Adrenal gland (tissue), 12 donors: ENCODE measurements around the gene ARID4B. TPM values are rescaled to one million over a fixed set of nuclear protein-coding genes. Genes with fewer than 3 reads are reported as not detected.

ENCODE experiments used
- DNase-seq, 7 donors: peaks; one replicate each; pipeline ENCODE4 v3.0.0-alpha.2; 2019 to 2020
- H3K27ac ChIP-seq, 5 donors: fragments of 200-600 bp; sonication (generic) in 4 of 5; 1 replicate in 3 of 5; 2 replicates in 2 of 5; pipeline versions ENCODE4 v1.5.1 to v1.8.0; 2016 to 2020; ENCODE audit warnings: mild to moderate bottlenecking in 1 of 5
- H3K27me3 ChIP-seq: fragments of 200-600 bp; 2 replicates; pipeline ENCODE4 v1.8.0; 2021
- H3K36me3 ChIP-seq, 2 donors: fragments of 200-600 bp; replicated peaks in 1 of 2; 1 replicate in 1 of 2; 2 replicates in 1 of 2; pipeline versions ENCODE4 v1.5.1 to v1.8.0; 2018 to 2022
- H3K4me1 ChIP-seq, 2 donors: fragments of 200-600 bp; replicated peaks in 1 of 2; 1 replicate in 1 of 2; 2 replicates in 1 of 2; pipeline versions ENCODE4 v1.5.1 to v1.8.0; 2018 to 2021
- H3K4me3 ChIP-seq, 4 donors: fragments of 200-600 bp; sonication (generic) in 3 of 4; one replicate each; pipeline ENCODE4 v1.5.1; 2016 to 2018
- H3K9me3 ChIP-seq, 3 donors: fragments of 200-600 bp; sonication (generic) in 1 of 3; replicated peaks in 1 of 3; 1 replicate in 2 of 3; 2 replicates in 1 of 3; pipeline versions ENCODE4 v1.5.1 to v1.8.0; 2016 to 2021
- CTCF ChIP-seq, 6 experiments: fragments of 450-650 bp in 4 of 6; fragments of 200-600 bp in 2 of 6; sonication (generic) in 1 of 6; IDR thresholded peaks; 1 replicate in 5 of 6; 2 replicates in 1 of 6; pipeline versions ENCODE4 v1.5.1 to v1.8.0; 2016 to 2021; ENCODE audit warnings: antibody characterized with exemption in 6 of 6, mild to moderate bottlenecking in 2 of 6, moderate library complexity in 1 of 6
- POLR2A ChIP-seq, 2 donors: fragments of 450-650 bp; IDR thresholded peaks; one replicate each; pipeline ENCODE4 v1.6.1; 2017; ENCODE audit warnings: antibody characterized with exemption in 2 of 2, mild to moderate bottlenecking in 2 of 2, moderate library complexity in 1 of 2
- WGBS, 4 donors: extraction: QIAGEN DNeasy Blood & Tissue Kit in 2 of 4; methylation state at CpG; one replicate each; pipeline versions ENCODE4 v1.1.5 to v1.1.7; 2013 to 2017; 5-methylcytosine and 5-hydroxymethylcytosine counted together
- intact Hi-C, 2 donors: fragments of 100-400 bp; cut with DNase I; formaldehyde crosslinking; loops; one replicate each; pipeline versions ENCODE4 v1.14.1 to v1.15.0; 2022 to 2023
- polyA plus RNA-seq, 3 donors: library from polyadenylated mRNA; stranded (reverse); fragments of 200-250 nt in 2 of 3; fragments of 350-450 nt in 1 of 3; fragmentation: Illumina TruSeq in 1 of 3; extraction: RNeasy Lipid Tissue Mini Kit (QIAGEN cat#74804) in 1 of 3; gene quantifications; one replicate each; pipeline ENCODE4 v1.2.3, GENCODE V29; 2013 to 2014
- total RNA-seq, 9 donors: library from RNA; depleted of rRNA in 4 of 9; stranded (reverse); fragments of >200 nt in 4 of 9; fragments of 120-200 nt in 1 of 9; fragmentation: NEBNext Ultra II Directional in 1 of 9; extraction: Animal tissue kit (Norgen Biotek cat#: 25700) in 1 of 9; gene quantifications; one replicate each; pipeline versions ENCODE4 v1.1.0 to v1.2.4, GENCODE V29; 2013 to 2023
- donor health status: healthy with polysubstance abuse.
- donor health status: Bipolar disorder and iron deficiency.
- donor health status: DM: yes; HTN: yes; CAD: no.
- donor health status: DM: no; HTN: no; CAD: no.
- donor health status: DM: no; HTN: no; CAD: no.
- donor health status: DM: yes; HTN: yes; CAD: no.

The ARID4B gene
- total and polyA plus RNA-seq, 12 donors: 12.4 to 44.0 (median 28.1) TPM

GRCh38 chr1:235244974-235245592, 82.9 kb downstream of the ARID4B start:
- H3K9me3 ChIP-seq: no peaks in the 10 kb centered on the region
- DNase-seq: no peak
- WGBS, 4 donors: 85 to 93% (median 87%) methylated on average over 9 of the region's 9 CpGs

GRCh38 chr1:235240960-235241359, 87.0 kb downstream of the ARID4B start:
- Histone ChIP-seq H3K36me3 (peaks cover 0 to 23% of the 10 kb centered on the region in 2 donors), H3K4me3 (no peak overlapping the region), H3K9me3 (no peaks in the 10 kb centered on the region), H3K27me3 (no peaks in the 10 kb centered on the region), H3K4me1 (peaks cover 0 to 3% of the 10 kb centered on the region in 2 donors), H3K27ac (no peak overlapping the region)
- DNase-seq: no peak
- TF ChIP-seq CTCF (IDR thresholded peaks at IDR 0.05) (no peak), POLR2A (IDR thresholded peaks at IDR 0.05) (no peak)
- intact Hi-C loops: no loop called here

More at GRCh38 chr1:235244974-235245592, 82.9 kb downstream of the ARID4B start:
- intact Hi-C loops: no loop called here
- peaks cover 0 to 6% of the 10 kb centered on the region in 2 donors for H3K36me3 ChIP-seq
- no peak overlapping the region for H3K27ac ChIP-seq
- H3K4me1 ChIP-seq: peaks cover 2 to 17% of the 10 kb centered on the region in 2 donors
- no peaks in the 10 kb centered on the region for H3K27me3 ChIP-seq
- no peak overlapping the region for H3K4me3 ChIP-seq
- TF ChIP-seq CTCF (IDR thresholded peaks at IDR 0.05) (no peak), POLR2A (IDR thresholded peaks at IDR 0.05) (no peak)

GRCh38 chr1:235239851-235240250, 88.1 kb downstream of the ARID4B start:
- Histone ChIP-seq H3K27me3 (no peaks in the 10 kb centered on the region), H3K27ac (no peak overlapping the region), H3K4me1 (no peaks in the 10 kb centered on the region), H3K9me3 (no peaks in the 10 kb centered on the region), H3K36me3 (peaks cover 0 to 18% of the 10 kb centered on the region in 2 donors), H3K4me3 (no peak overlapping the region)
- no peak for DNase-seq
- TF ChIP-seq POLR2A (IDR thresholded peaks at IDR 0.05) (no peak), CTCF (IDR thresholded peaks at IDR 0.05) (no peak)
- intact Hi-C loops: no loop called here
- WGBS, 4 donors: 57 to 59% (median 58%) methylated on average over 2 of the region's 2 CpGs

- TF ChIP-seq CTCF (IDR thresholded peaks at IDR 0.05) (no peak), POLR2A (IDR thresholded peaks at IDR 0.05) (no peak)
- Histone ChIP-seq H3K36me3 (peaks cover 0 to 18% of the 10 kb centered on the region in 2 donors), H3K27ac (no peak overlapping the region), H3K9me3 (no peaks in the 10 kb centered on the region), H3K4me1 (no peaks in the 10 kb centered on the region), H3K4me3 (no peak overlapping the region), H3K27me3 (no peaks in the 10 kb centered on the region)
- intact Hi-C loops: no loop called here
- WGBS, 4 donors: 87 to 98% (median 91%) methylated on average over 4 of the region's 4 CpGs
- no peak for DNase-seq
Measured at GRCh38 chr1:235238558-235238957, 89.4 kb downstream of the ARID4B start.
